ENCODE measurements around the gene BATF3.

DNA sequence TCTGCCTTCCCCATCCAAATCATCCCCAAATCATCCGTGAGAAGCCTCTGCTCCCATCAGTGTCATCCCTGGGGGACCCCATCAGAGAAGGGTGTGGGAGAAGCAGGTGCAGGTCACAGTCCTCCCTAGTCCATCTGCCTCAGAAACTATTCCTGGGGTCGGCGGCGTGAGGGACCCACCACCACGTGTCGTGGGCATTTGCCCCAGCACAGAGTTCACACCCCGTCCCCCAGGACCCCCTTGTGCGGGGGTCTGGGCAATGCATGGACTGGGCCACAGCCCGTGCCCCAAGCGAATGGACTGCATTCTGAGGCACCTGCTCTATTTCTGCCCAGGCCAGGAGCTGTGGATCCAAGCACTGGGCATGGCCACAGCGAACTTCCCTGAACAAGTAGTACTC is 52.6 kb downstream of the BATF3 start:
- no peak for TF ChIP-seq EZH2 (IDR thresholded peaks at IDR 0.05)
- TF ChIP-seq, protein P1, sequence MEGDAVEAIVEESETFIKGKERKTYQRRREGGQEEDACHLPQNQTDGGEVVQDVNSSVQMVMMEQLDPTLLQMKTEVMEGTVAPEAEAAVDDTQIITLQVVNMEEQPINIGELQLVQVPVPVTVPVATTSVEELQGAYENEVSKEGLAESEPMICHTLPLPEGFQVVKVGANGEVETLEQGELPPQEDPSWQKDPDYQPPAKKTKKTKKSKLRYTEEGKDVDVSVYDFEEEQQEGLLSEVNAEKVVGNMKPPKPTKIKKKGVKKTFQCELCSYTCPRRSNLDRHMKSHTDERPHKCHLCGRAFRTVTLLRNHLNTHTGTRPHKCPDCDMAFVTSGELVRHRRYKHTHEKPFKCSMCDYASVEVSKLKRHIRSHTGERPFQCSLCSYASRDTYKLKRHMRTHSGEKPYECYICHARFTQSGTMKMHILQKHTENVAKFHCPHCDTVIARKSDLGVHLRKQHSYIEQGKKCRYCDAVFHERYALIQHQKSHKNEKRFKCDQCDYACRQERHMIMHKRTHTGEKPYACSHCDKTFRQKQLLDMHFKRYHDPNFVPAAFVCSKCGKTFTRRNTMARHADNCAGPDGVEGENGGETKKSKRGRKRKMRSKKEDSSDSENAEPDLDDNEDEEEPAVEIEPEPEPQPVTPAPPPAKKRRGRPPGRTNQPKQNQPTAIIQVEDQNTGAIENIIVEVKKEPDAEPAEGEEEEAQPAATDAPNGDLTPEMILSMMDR (IDR thresholded peaks at IDR 0.05): no peak
- TF ChIP-seq EZH2phosphoT487 (IDR thresholded peaks at IDR 0.05): no peak

Measured in neural progenitor cell (in vitro differentiated cells).